ENCODE measurements around the gene HID1.

The HID1 gene

GRCh38 chr17:74903671-74904070 lies 68.9 kb downstream of the HID1 start:
- H3K36me3 ChIP-seq = no peaks in the 10 kb centered on the region

GRCh38 chr17:74903034-74903433 lies 69.5 kb downstream of the HID1 start:
- no peaks in the 10 kb centered on the region for H3K4me1 ChIP-seq
- no peak overlapping the region for H3K4me3 ChIP-seq (ENCODE audit: low read depth, low read length)
- DNase-seq = no peak
- no peaks in the 10 kb centered on the region for H3K27me3 ChIP-seq
- TF ChIP-seq, protein P1, sequence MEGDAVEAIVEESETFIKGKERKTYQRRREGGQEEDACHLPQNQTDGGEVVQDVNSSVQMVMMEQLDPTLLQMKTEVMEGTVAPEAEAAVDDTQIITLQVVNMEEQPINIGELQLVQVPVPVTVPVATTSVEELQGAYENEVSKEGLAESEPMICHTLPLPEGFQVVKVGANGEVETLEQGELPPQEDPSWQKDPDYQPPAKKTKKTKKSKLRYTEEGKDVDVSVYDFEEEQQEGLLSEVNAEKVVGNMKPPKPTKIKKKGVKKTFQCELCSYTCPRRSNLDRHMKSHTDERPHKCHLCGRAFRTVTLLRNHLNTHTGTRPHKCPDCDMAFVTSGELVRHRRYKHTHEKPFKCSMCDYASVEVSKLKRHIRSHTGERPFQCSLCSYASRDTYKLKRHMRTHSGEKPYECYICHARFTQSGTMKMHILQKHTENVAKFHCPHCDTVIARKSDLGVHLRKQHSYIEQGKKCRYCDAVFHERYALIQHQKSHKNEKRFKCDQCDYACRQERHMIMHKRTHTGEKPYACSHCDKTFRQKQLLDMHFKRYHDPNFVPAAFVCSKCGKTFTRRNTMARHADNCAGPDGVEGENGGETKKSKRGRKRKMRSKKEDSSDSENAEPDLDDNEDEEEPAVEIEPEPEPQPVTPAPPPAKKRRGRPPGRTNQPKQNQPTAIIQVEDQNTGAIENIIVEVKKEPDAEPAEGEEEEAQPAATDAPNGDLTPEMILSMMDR (IDR thresholded peaks at IDR 0.05; ENCODE audit: low read depth, low read length) = no peak
- no peaks in the 10 kb centered on the region; the same call in 1 of the 2 replicates for H3K9me3 ChIP-seq
- no peaks in the 10 kb centered on the region for H3K36me3 ChIP-seq

More at GRCh38 chr17:74903671-74904070, 68.9 kb downstream of the HID1 start:
- H3K4me1 ChIP-seq = no peaks in the 10 kb centered on the region
- H3K9me3 ChIP-seq = no peaks in the 10 kb centered on the region; the same call in 1 of the 2 replicates
- no peak overlapping the region for H3K4me3 ChIP-seq (ENCODE audit: low read depth, low read length)
- DNase-seq = no peak
- H3K27me3 ChIP-seq = no peaks in the 10 kb centered on the region
- TF ChIP-seq, protein P1 (IDR thresholded peaks at IDR 0.05; ENCODE audit: low read depth, low read length) = no peak

DNA sequence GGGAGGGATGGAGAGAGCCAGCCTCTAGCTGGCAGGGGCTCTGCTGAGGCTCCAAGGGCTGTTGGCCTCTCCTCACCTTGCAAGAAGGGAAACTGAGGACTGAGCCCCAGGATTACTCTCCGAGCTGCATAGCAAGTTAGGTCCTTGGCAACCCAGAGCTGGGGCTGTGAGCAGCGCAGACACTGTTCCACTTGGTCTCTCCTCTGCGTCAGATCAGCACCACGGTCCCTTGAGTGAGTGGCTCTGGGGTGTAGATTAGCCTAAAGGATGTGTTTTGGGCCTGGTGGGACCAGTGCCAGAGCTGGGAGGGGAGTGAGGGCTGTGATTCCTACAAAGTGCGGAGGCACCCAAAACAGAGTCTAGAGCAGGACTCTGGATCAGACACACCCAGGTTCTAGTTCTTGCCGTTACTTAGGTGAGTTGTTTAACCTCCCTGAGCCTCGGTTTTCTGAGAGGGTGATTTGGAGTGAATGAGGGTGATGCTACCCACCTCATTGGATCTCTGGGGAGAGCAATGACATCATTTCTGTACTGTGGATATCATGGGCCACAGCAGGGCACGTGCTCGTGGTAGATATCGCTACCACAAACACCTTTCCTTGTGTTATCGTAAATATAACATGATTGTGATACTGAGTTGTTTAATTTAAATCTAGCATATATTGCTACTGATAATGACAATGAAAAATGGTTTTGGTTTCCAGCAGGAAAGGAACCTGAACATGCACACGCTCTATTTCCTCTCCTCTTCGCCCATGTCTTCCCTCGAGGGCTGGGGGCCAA lies 71.0 kb downstream of the HID1 start:
- no peaks in the 10 kb centered on the region for H3K9me3 ChIP-seq
- no peaks in the 10 kb centered on the region for H3K36me3 ChIP-seq
- DNase-seq = no peak
- TF ChIP-seq, protein P1 (IDR thresholded peaks at IDR 0.05; ENCODE audit: low read depth, low read length) = no peak
- H3K27me3 ChIP-seq = peaks cover 5% of the 10 kb centered on the region
- H3K4me1 ChIP-seq = no peaks in the 10 kb centered on the region
- H3K4me3 ChIP-seq (ENCODE audit: low read depth, low read length) = no peak overlapping the region
